ENCODE data around the gene RGS10.
A peak's percentile ranks its signal among the peaks of the same experiment; 100 is the strongest.

Gene RGS10

DNA sequence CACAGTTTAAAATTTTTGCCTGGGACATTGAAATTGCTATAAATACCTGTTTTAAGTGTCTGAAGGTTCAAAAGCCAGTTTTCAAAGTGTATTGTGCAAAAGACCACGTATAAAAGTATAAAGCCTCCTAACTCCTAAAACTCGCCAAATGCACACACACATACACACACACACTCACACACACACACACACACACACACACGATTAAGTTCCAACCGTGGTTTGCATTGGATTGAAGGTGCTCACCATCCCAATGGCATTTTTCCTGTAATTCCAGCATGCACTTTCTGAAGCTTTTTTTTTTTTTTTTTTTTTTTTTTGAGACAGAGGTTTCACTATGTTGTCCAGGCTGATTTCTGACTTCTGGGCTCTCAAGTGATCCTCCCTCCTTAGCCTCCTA, 2.8 kb upstream of the RGS10 start:
- ChIA-PET CTCF (no interaction called here), POLR2A (ENCODE audit: low non-redundant PET) (interaction anchor here (0.6 kb wide), 1 partner anchor 212 kb away, joined by 5 read pairs; no protein-coding TSS in a partner anchor)

DNA sequence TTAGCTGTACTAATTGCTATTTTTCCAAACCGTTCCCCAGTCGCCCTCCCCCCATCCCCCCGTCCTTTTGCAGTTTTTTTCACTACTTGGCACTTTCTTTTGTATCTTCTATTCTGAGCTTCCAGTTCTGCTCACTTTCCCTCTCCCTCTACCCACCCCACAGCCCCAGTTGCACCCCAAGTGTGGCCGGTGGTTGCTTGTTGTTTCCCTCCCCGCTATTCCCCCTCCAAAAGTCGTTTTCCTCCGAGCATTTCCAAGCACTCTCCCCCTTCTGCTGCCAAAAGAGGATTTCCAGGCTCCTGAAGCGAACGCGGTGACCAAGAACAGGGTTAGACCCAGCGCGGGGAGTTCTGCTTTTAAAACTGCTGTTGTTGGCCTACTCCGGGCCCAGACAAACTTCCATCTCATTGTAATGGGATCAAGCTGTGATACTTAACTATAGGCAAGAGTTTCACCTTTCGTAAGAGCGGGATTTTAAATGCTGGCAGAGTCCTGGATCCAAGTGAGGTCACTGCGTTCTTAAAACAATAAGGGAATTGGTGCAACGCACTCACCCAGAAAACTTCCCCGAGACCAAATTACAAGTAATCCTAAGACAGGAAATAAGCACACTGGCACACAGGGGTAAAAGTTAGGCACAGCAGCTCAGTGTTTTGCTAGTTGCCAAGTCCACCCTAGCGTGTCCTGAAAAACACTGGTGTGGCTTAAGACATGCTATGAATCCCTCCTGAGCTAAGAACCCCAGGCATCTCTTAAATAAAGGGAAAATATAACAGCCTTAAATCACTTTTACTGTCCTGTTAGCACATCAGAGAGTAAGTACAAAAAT, 1.5 kb upstream of the RGS10 start:
- ChIA-PET CTCF (interaction anchor here (0.5 to 1.1 kb wide), 15 partner anchors 22 to 550 kb away, joined by 3 to 10 read pairs (median 3); no protein-coding TSS in a partner anchor), POLR2A (ENCODE audit: low non-redundant PET) (no interaction called here)

More for the DNA sequence above, 2.8 kb upstream of the RGS10 start:
- H3K27ac ChIP-seq, result no peak overlapping the region
- DNase-seq (ENCODE audit: low spot score), result no peak
- TF ChIP-seq, protein P1, sequence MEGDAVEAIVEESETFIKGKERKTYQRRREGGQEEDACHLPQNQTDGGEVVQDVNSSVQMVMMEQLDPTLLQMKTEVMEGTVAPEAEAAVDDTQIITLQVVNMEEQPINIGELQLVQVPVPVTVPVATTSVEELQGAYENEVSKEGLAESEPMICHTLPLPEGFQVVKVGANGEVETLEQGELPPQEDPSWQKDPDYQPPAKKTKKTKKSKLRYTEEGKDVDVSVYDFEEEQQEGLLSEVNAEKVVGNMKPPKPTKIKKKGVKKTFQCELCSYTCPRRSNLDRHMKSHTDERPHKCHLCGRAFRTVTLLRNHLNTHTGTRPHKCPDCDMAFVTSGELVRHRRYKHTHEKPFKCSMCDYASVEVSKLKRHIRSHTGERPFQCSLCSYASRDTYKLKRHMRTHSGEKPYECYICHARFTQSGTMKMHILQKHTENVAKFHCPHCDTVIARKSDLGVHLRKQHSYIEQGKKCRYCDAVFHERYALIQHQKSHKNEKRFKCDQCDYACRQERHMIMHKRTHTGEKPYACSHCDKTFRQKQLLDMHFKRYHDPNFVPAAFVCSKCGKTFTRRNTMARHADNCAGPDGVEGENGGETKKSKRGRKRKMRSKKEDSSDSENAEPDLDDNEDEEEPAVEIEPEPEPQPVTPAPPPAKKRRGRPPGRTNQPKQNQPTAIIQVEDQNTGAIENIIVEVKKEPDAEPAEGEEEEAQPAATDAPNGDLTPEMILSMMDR (conservative IDR thresholded peaks at IDR 0.05; ENCODE audit: low read depth), result no peak

DNA sequence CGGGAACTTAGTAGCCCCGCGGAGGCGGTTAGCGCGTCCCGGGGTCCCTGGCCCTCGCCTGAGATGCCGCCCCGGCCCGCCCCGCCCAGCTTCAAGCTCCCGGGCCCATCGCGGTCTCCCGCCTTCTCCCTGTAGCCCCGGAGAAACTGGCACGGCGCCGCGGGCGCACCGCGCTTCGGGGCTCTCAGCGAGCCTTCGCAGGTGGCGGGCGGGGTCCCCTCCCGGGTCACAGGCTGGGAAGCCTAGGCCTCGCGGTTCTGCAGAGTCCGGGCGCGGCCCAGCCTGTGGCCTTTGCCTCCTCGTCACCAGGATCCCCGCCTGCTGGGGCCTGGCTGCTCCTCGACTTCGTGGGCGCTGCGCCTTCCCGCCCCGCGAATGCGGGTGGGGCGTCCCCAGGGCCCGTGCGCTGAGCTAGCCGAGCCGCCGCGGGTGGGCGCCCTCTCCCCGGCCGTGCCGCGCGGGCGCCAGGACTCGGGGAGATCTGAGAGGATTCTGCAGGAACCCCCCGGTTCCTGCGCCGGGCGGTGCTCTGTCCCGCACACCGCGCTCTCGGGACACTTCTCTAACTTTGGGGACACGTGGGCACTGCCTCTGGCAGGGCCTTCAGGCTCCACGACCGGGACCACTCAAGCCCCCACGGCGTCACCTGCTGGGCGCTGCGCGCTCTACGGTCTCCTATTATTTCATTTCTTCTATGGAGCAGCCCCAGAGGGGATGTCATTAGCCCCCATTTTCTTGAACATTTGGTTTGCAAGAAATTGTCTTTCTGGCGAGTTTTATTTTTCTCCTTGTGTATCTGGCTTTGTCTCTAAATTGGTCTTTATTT, 682 bp upstream of the RGS10 start:
- peak overlapping the region; percentile 84 for H3K27ac ChIP-seq
- TF ChIP-seq, protein P1 (conservative IDR thresholded peaks at IDR 0.05; ENCODE audit: low read depth), result peak; percentile 84
- ChIA-PET CTCF (interaction anchor here (0.6 to 1.2 kb wide), 15 partner anchors 23 to 550 kb away, joined by 3 to 10 read pairs (median 3); no protein-coding TSS in a partner anchor), POLR2A (ENCODE audit: low non-redundant PET) (interaction anchor here (0.6 to 1.6 kb wide), 7 partner anchors 18 to 94 kb away, joined by 3 to 7 read pairs (median 5); partner anchors contain the start of gene TIAL1)
- peak; percentile 61 for DNase-seq (ENCODE audit: low spot score)

More for the DNA sequence above, 1.5 kb upstream of the RGS10 start:
- peak overlapping the region; percentile 84 for H3K27ac ChIP-seq
- TF ChIP-seq, protein P1 (conservative IDR thresholded peaks at IDR 0.05; ENCODE audit: low read depth), result peak; percentile 15; the same call in 1 of the 2 replicates
- DNase-seq (ENCODE audit: low spot score), result no peak

DNA sequence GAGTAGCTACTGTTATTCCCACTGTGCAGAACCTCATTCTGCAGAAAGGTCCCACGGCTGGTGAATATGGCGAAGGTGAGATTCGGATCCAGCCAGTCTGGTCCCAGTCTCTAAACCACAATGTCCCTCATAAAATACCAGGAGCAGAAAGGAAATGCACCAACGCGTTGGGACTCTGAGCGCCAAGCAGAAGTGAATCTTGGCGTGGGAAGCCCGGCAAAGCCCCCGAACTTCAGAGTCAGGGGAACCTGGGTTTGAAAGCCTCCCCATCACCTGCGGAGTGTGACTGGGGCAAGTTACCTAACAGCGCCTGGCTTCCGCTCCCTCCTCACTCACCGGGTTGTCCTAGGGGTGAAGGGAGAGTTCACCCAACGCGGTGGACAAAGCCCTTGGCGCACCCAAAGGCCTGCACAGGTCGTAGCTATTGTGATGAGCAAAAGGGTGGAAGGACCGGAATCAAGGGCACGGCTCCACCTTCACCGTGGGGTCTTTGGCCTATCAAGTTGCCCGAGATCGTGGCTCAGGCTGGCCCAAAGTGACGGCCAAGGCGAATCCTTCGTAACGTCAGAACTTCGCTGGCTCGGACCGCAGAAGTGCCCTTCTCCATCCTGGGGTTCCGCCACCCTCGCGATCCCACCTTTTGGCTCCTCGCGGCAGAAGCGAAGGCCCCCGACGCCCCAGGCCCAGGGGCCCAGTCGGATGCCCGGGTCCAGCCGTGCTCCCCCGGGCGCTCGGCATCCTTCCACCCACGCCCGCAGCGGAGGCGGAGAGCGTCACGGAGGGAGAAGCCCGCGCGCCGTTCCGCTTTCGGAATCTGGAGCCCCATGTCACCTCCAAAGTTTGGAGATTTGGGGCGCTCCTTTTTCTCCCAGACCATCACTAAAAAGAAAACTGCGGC, 811 bp downstream of the RGS10 start:
- POLR2A ChIA-PET (ENCODE audit: low non-redundant PET), result interaction anchor here (0.7 to 1.6 kb wide), 4 partner anchors 19 to 92 kb away, joined by 3 to 7 read pairs (median 6); partner anchors contain the start of gene TIAL1
- peak overlapping the region; percentile 84 for H3K27ac ChIP-seq
- TF ChIP-seq, protein P1 (conservative IDR thresholded peaks at IDR 0.05; ENCODE audit: low read depth), result no peak
- DNase-seq (ENCODE audit: low spot score), result no peak
- CTCF ChIA-PET, result interaction anchor here (0.6 to 1.2 kb wide), 5 partner anchors 52 to 471 kb away, joined by 3 to 6 read pairs (median 3); no protein-coding TSS in a partner anchor

DNA sequence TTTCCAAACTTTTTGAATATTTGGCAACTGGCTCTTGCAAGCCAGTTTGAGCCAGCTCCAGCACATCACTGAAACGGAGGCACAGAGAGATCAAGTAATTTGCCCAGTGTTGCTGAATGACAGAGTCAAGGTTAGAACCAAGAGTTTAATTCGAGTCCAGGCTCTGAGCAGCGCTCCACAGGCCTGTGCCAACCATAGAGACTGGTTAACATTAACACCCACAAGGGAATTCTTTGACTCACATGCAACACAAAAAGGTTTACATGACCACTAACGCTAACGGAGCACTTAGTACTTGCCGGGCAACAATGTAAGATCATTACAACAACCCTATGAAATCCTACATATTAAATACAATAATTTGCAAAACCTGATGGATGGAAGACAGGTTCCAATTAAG, 1.5 kb downstream of the RGS10 start:
- no peak for DNase-seq (ENCODE audit: low spot score)
- no peak overlapping the region for H3K27ac ChIP-seq
- ChIA-PET POLR2A (ENCODE audit: low non-redundant PET) (no interaction called here), CTCF (no interaction called here)
- TF ChIP-seq, protein P1 (conservative IDR thresholded peaks at IDR 0.05; ENCODE audit: low read depth), result no peak

Measured in RWPE1 (cell line).